RWPE1 (cell line): ENCODE measurements around the gene CCNF.

Experiments used
- CTCF ChIA-PET: fragments of 350-600 bp; sonication (Branson Sonifier 250); formaldehyde crosslinking; extraction: SDS; loops from one replicate; lab custom pipeline; 2021; lab: Yijun Ruan, JAX
- POLR2A ChIA-PET: fragments of 400-600 bp; formaldehyde crosslinking; extraction: SDS; loops from one replicate; lab custom pipeline; 2020; ENCODE audit warnings: antibody characterized with exemption; ENCODE audit not compliant: low non-redundant PET; lab: Yijun Ruan, JAX
- DNase-seq: peaks from one replicate; pipeline ENCODE4 v3.0.0; 2012; ENCODE audit warnings: low spot score
- H3K27ac ChIP-seq: fragments of 450-650 bp; 2 replicates; pipeline ENCODE4 v1.5.1; 2017
- CTCF ChIP-seq: fragments of 450-650 bp; conservative IDR thresholded peaks from 2 replicates; pipeline ENCODE4 v1.5.1; 2017; ENCODE audit warnings: low read depth, mild to moderate bottlenecking

Gene CCNF

GRCh38 chr16:2388139-2388874, 40.9 kb upstream of the CCNF start:
- no peak overlapping the region for H3K27ac ChIP-seq
- POLR2A ChIA-PET: no interaction called here
- CTCF ChIA-PET: interaction anchor here (0.5 to 1.0 kb wide), 3 partner anchors 19 to 194 kb away, joined by 3 read pairs; partner anchors contain the start of gene ABCA3
- DNase-seq: no peak
- TF ChIP-seq CTCF: no peak

GRCh38 chr16:2388875-2389433, 40.3 kb upstream of the CCNF start:
- ChIA-PET CTCF (interaction anchor here (0.6 to 1.0 kb wide), 2 partner anchors 49 to 194 kb away, joined by 3 read pairs; partner anchors contain the start of gene ABCA3), POLR2A (no interaction called here)
- no peak overlapping the region for H3K27ac ChIP-seq
- TF ChIP-seq CTCF: no peak
- DNase-seq: no peak

- POLR2A ChIA-PET: no interaction called here
- no peak for TF ChIP-seq CTCF
- no peak for DNase-seq
- CTCF ChIA-PET: interaction anchor here (0.5 kb wide), 1 partner anchor 43 kb away, joined by 3 read pairs; no protein-coding TSS in a partner anchor
- no peak overlapping the region for H3K27ac ChIP-seq
These were observed 37.2 kb upstream of the CCNF start for GRCh38 chr16:2392025-2392424.

GRCh38 chr16:2398520-2398919, 30.7 kb upstream of the CCNF start:
- CTCF ChIA-PET: interaction anchor here (0.8 kb wide), 1 partner anchor 11 kb away, joined by 4 read pairs; no protein-coding TSS in a partner anchor

GRCh38 chr16:2404099-2404498, 25.1 kb upstream of the CCNF start:
- CTCF ChIA-PET: no interaction called here
- POLR2A ChIA-PET: no interaction called here
- no peak overlapping the region for H3K27ac ChIP-seq
- TF ChIP-seq CTCF: no peak
- no peak for DNase-seq

More at GRCh38 chr16:2398520-2398919, 30.7 kb upstream of the CCNF start:
- no peak for DNase-seq
- H3K27ac ChIP-seq: no peak overlapping the region
- no peak for TF ChIP-seq CTCF
- POLR2A ChIA-PET: no interaction called here

GRCh38 chr16:2415085-2415484, 14.2 kb upstream of the CCNF start:
- no peak for TF ChIP-seq CTCF
- CTCF ChIA-PET: interaction anchor here (0.6 kb wide), 2 partner anchors 24 to 1774 kb away, joined by 3 to 4 read pairs; no protein-coding TSS in a partner anchor
- H3K27ac ChIP-seq: no peak overlapping the region
- DNase-seq: no peak
- POLR2A ChIA-PET: interaction anchor here (0.7 kb wide), 1 partner anchor 18 kb away, joined by 3 read pairs; no protein-coding TSS in a partner anchor
